ENCODE data around the gene MUTYH. TPM values are rescaled to one million over a fixed set of nuclear protein-coding genes. Genes with fewer than 3 reads are reported as not detected.
A peak's percentile ranks its signal among the peaks of the same experiment; 100 is the strongest.

MUTYH gene
- total RNA-seq, 1 experiment from 2014 or later = 48.4 TPM

GRCh38 chr1:45303520-45304310 lies 36.5 kb downstream of the MUTYH start:
- H3K4me1 ChIP-seq = peaks cover 7% of the 10 kb centered on the region; the same call in 1 of the 2 replicates
- intact Hi-C loops (cut with micrococcal nuclease; ENCODE audit: unreplicated experiment) = loop anchor here (1.0 to 10.0 kb wide), 4 partner anchors 26 to 469 kb away; partner anchors contain the start of gene TESK2
- no peaks in the 10 kb centered on the region for H3K36me3 ChIP-seq (ENCODE audit: control insufficient read depth, insufficient read depth, low read length)
- H3K36me3 Mint-ChIP-seq (ENCODE audit: insufficient read depth, unreplicated experiment) = peaks cover 5% of the 10 kb centered on the region
- ChIA-PET CTCF (interaction anchor here (0.6 to 1.5 kb wide), 26 partner anchors 11 to 1091 kb away, joined by 3 to 26 read pairs (median 5); partner anchors contain the start of genes CCDC163, HECTD3, HPDL and MMACHC), POLR2A (interaction anchor here (0.6 to 1.2 kb wide), 39 partner anchors 12 to 751 kb away, joined by 3 to 43 read pairs (median 5); partner anchors contain the start of genes BTBD19, EIF2B3, HECTD3 and HPDL)
- H3K27me3 Mint-ChIP-seq (ENCODE audit: insufficient read depth, unreplicated experiment) = no peaks in the 10 kb centered on the region
- DNase-seq = peak; percentile 93 to 97
- peaks cover 22% of the 10 kb centered on the region for H3K4me1 Mint-ChIP-seq (ENCODE audit: low read depth, unreplicated experiment)
- no peaks in the 10 kb centered on the region for H3K9me3 ChIP-seq
- no peaks in the 10 kb centered on the region for H3K27me3 ChIP-seq (replicated peaks; ENCODE audit: control insufficient read depth, insufficient read depth, low read length)
- H3K27ac Mint-ChIP-seq (ENCODE audit: unreplicated experiment) = peak overlapping the region; percentile 87
- H3K4me3 ChIP-seq (ENCODE audit: low read depth, low read length) = peak overlapping the region; percentile 78
- TF ChIP-seq, protein P1, sequence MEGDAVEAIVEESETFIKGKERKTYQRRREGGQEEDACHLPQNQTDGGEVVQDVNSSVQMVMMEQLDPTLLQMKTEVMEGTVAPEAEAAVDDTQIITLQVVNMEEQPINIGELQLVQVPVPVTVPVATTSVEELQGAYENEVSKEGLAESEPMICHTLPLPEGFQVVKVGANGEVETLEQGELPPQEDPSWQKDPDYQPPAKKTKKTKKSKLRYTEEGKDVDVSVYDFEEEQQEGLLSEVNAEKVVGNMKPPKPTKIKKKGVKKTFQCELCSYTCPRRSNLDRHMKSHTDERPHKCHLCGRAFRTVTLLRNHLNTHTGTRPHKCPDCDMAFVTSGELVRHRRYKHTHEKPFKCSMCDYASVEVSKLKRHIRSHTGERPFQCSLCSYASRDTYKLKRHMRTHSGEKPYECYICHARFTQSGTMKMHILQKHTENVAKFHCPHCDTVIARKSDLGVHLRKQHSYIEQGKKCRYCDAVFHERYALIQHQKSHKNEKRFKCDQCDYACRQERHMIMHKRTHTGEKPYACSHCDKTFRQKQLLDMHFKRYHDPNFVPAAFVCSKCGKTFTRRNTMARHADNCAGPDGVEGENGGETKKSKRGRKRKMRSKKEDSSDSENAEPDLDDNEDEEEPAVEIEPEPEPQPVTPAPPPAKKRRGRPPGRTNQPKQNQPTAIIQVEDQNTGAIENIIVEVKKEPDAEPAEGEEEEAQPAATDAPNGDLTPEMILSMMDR (IDR thresholded peaks at IDR 0.05; ENCODE audit: insufficient read depth in 1 of 2, low read depth in 1 of 2, low read length in 1 of 2, severe bottlenecking in 1 of 2, unreplicated experiment in 1 of 2) = peak; percentile 47 to 68
- BruUV-seq (replicated peaks) = TSS peak; percentile 87
- no peaks in the 10 kb centered on the region for H3K9me3 Mint-ChIP-seq (ENCODE audit: unreplicated experiment)
- peak overlapping the region; percentile 77 for H3K4me3 Mint-ChIP-seq (ENCODE audit: unreplicated experiment)

GRCh38 chr1:45302505-45303150 lies 37.6 kb downstream of the MUTYH start:
- H3K27me3 Mint-ChIP-seq (ENCODE audit: insufficient read depth, unreplicated experiment) = no peaks in the 10 kb centered on the region
- H3K9me3 Mint-ChIP-seq (ENCODE audit: unreplicated experiment) = no peaks in the 10 kb centered on the region
- H3K36me3 Mint-ChIP-seq (ENCODE audit: insufficient read depth, unreplicated experiment) = peaks cover 5% of the 10 kb centered on the region
- no peaks in the 10 kb centered on the region for H3K36me3 ChIP-seq (ENCODE audit: control insufficient read depth, insufficient read depth, low read length)
- H3K4me3 ChIP-seq (ENCODE audit: low read depth, low read length) = peak overlapping the region; percentile 42
- no peaks in the 10 kb centered on the region for H3K9me3 ChIP-seq
- BruUV-seq (replicated peaks) = no TSS peak
- H3K4me3 Mint-ChIP-seq (ENCODE audit: unreplicated experiment) = peak overlapping the region; percentile 77
- no peak for DNase-seq
- H3K4me1 ChIP-seq = peaks cover 7% of the 10 kb centered on the region; the same call in 1 of the 2 replicates
- ChIA-PET POLR2A (interaction anchor here (0.6 to 1.2 kb wide), 8 partner anchors 37 to 571 kb away, joined by 4 to 43 read pairs (median 10); partner anchors contain the start of genes EIF2B3, HECTD3, MMACHC and MUTYH), CTCF (interaction anchor here (0.6 to 1.5 kb wide), 5 partner anchors 30 to 576 kb away, joined by 3 to 20 read pairs (median 5); partner anchors contain the start of genes CCDC163, HECTD3, MMACHC and UROD)
- TF ChIP-seq, protein P1 (IDR thresholded peaks at IDR 0.05; ENCODE audit: insufficient read depth in 1 of 2, low read depth in 1 of 2, low read length in 1 of 2, severe bottlenecking in 1 of 2, unreplicated experiment in 1 of 2) = no peak
- no peak overlapping the region for H3K27ac Mint-ChIP-seq (ENCODE audit: unreplicated experiment)
- peaks cover 22% of the 10 kb centered on the region for H3K4me1 Mint-ChIP-seq (ENCODE audit: low read depth, unreplicated experiment)
- no peaks in the 10 kb centered on the region for H3K27me3 ChIP-seq (replicated peaks; ENCODE audit: control insufficient read depth, insufficient read depth, low read length)
- intact Hi-C loops (cut with micrococcal nuclease; ENCODE audit: unreplicated experiment) = loop anchor here (1.0 to 10.0 kb wide), 4 partner anchors 27 to 468 kb away; partner anchors contain the start of gene TESK2

GRCh38 chr1:45300669-45300997 lies 39.6 kb downstream of the MUTYH start:
- Mint-ChIP-seq H3K27me3 (ENCODE audit: insufficient read depth, unreplicated experiment) (no peaks in the 10 kb centered on the region), H3K27ac (ENCODE audit: unreplicated experiment) (no peak overlapping the region), H3K36me3 (ENCODE audit: insufficient read depth, unreplicated experiment) (peaks cover 5% of the 10 kb centered on the region), H3K9me3 (ENCODE audit: unreplicated experiment) (no peaks in the 10 kb centered on the region), H3K4me1 (ENCODE audit: low read depth, unreplicated experiment) (peaks cover 16% of the 10 kb centered on the region), H3K4me3 (ENCODE audit: unreplicated experiment) (no peak overlapping the region)
- Histone ChIP-seq H3K4me1 (peaks cover 7% of the 10 kb centered on the region; the same call in 1 of the 2 replicates), H3K4me3 (ENCODE audit: low read depth, low read length) (no peak overlapping the region), H3K9me3 (no peaks in the 10 kb centered on the region), H3K27me3 (replicated peaks; ENCODE audit: control insufficient read depth, insufficient read depth, low read length) (no peaks in the 10 kb centered on the region), H3K36me3 (ENCODE audit: control insufficient read depth, insufficient read depth, low read length) (no peaks in the 10 kb centered on the region)
- POLR2A ChIA-PET = no interaction called here
- TF ChIP-seq, protein P1 (IDR thresholded peaks at IDR 0.05; ENCODE audit: insufficient read depth in 1 of 2, low read depth in 1 of 2, low read length in 1 of 2, severe bottlenecking in 1 of 2, unreplicated experiment in 1 of 2) = no peak
- intact Hi-C loops (cut with micrococcal nuclease; ENCODE audit: unreplicated experiment) = loop anchor here (1.0 to 10.0 kb wide), 4 partner anchors 70 to 466 kb away; no protein-coding TSS in a partner anchor
- DNase-seq = no peak
- CTCF ChIA-PET = interaction anchor here (1.2 to 3.2 kb wide), 3 partner anchors 283 to 288 kb away, joined by 9 to 16 read pairs (median 14); partner anchors contain the start of gene UROD
- no TSS peak for BruUV-seq (replicated peaks)

All from Caco-2 (cell line).